Embryonic facial prominence (tissue), 1 donor: ENCODE results near the gene BAIAP3.

ENCODE experiments used
- DNase-seq: peaks from one replicate; pipeline ENCODE4 v3.0.0-alpha.2; 2016; ENCODE audit errors: extremely low spot score

BAIAP3 gene

GRCh38 chr16:1332618-1333148, 762 bp upstream of the BAIAP3 start:
- DNase-seq: no peak

GRCh38 chr16:1333854-1334700, 632 bp downstream of the BAIAP3 start:
- no peak for DNase-seq

GRCh38 chr16:1334739-1335138, 1.3 kb downstream of the BAIAP3 start:
- no peak for DNase-seq

GRCh38 chr16:1335211-1335971, 1.9 kb downstream of the BAIAP3 start:
- no peak for DNase-seq

- no peak for DNase-seq
Observed at GRCh38 chr16:1335996-1336395, 2.6 kb downstream of the BAIAP3 start.

GRCh38 chr16:1336619-1337018, 3.2 kb downstream of the BAIAP3 start:
- no peak for DNase-seq

GRCh38 chr16:1337486-1337885, 4.0 kb downstream of the BAIAP3 start:
- no peak for DNase-seq

GRCh38 chr16:1338119-1338730, 4.8 kb downstream of the BAIAP3 start:
- DNase-seq: no peak

GRCh38 chr16:1338855-1339675, 5.6 kb downstream of the BAIAP3 start:
- DNase-seq: no peak

- DNase-seq: no peak
Observed at GRCh38 chr16:1340730-1341494, 7.5 kb downstream of the BAIAP3 start.

- DNase-seq: no peak
Observed at GRCh38 chr16:1341495-1342420, 8.3 kb downstream of the BAIAP3 start.

GRCh38 chr16:1342526-1343427, 9.3 kb downstream of the BAIAP3 start:
- DNase-seq: peak; percentile 66

GRCh38 chr16:1343428-1344242, 10.2 kb downstream of the BAIAP3 start:
- no peak for DNase-seq

- no peak for DNase-seq
Observed at GRCh38 chr16:1344499-1344898, 11.1 kb downstream of the BAIAP3 start.

- DNase-seq: no peak
Observed at GRCh38 chr16:1345087-1345486, 11.6 kb downstream of the BAIAP3 start.

GRCh38 chr16:1345651-1346421, 12.4 kb downstream of the BAIAP3 start:
- no peak for DNase-seq
